ENCODE data around the gene CATSPER1.

DNA sequence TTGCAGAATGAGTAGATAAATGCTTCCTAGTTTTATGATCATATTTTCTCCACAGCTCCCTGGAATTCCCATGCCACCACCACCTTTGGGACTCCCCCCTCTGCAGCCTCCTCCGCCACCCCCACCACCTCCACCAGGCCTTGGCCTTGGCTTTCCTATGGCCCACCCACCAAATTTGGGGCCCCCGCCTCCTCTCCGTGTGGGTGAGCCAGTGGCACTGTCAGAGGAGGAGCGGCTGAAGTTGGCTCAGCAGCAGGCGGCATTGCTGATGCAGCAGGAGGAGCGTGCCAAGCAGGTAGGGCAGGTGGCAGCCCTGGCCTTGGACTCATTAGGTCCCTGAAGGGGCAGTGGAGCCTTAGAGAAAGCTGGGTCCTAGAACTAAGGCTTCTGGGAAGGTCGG is 28.7 kb upstream of the CATSPER1 start:
- TF ChIP-seq, protein P1, sequence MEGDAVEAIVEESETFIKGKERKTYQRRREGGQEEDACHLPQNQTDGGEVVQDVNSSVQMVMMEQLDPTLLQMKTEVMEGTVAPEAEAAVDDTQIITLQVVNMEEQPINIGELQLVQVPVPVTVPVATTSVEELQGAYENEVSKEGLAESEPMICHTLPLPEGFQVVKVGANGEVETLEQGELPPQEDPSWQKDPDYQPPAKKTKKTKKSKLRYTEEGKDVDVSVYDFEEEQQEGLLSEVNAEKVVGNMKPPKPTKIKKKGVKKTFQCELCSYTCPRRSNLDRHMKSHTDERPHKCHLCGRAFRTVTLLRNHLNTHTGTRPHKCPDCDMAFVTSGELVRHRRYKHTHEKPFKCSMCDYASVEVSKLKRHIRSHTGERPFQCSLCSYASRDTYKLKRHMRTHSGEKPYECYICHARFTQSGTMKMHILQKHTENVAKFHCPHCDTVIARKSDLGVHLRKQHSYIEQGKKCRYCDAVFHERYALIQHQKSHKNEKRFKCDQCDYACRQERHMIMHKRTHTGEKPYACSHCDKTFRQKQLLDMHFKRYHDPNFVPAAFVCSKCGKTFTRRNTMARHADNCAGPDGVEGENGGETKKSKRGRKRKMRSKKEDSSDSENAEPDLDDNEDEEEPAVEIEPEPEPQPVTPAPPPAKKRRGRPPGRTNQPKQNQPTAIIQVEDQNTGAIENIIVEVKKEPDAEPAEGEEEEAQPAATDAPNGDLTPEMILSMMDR (IDR thresholded peaks at IDR 0.05): no peak
- no peak for TF ChIP-seq POLR2A (IDR thresholded peaks at IDR 0.05)
- no peak for TF ChIP-seq EP300 (IDR thresholded peaks at IDR 0.05)
